WTC11 (cell line): Measurements from ENCODE around the gene HMX2. TPM values are rescaled to one million over a fixed set of nuclear protein-coding genes. Genes with fewer than 3 reads are reported as not detected.

Source experiments
- ATAC-seq: fragments of 200-7000 bp; cut with Tn5 transposase; 2 replicates; pipeline ENCODE4 v1.10.0; 2021; ENCODE audit warnings: mild to moderate bottlenecking, moderate library complexity
- CTCF ChIA-PET: fragments of 300-600 bp; sonication (Branson Sonifier 250); formaldehyde crosslinking; loops from one replicate; lab custom pipeline; 2021; ENCODE audit warnings: antibody characterized with exemption; lab: Charles Lee
- POLR2A ChIA-PET: fragments of 350-600 bp; sonication (Branson Sonifier 250); formaldehyde crosslinking; loops from one replicate; lab custom pipeline; 2021; ENCODE audit warnings: antibody characterized with exemption; lab: Charles Lee
- DNase-seq: peaks from one replicate; pipeline ENCODE4 v3.0.0; 2021; ENCODE audit warnings: low spot score
- H3K27ac Mint-ChIP-seq: 2 replicates; pipeline ENCODE4 v1.8.0; 2021; ENCODE audit warnings: mixed read lengths
- H3K27me3 Mint-ChIP-seq: 2 replicates; pipeline ENCODE4 v1.8.0; 2021; ENCODE audit warnings: low read depth, mild to moderate bottlenecking, moderate library complexity, mixed read lengths
- H3K36me3 Mint-ChIP-seq: 2 replicates; pipeline ENCODE4 v1.8.0; 2021; ENCODE audit warnings: mixed read lengths
- H3K4me1 Mint-ChIP-seq: 2 replicates; pipeline ENCODE4 v1.8.0; 2022; ENCODE audit warnings: mixed read lengths
- H3K4me3 Mint-ChIP-seq: 2 replicates; pipeline ENCODE4 v1.8.0; 2021; ENCODE audit warnings: mild to moderate bottlenecking, moderate library complexity, mixed read lengths
- H3K9me3 Mint-ChIP-seq: 2 replicates; pipeline ENCODE4 v1.8.0; 2021; ENCODE audit warnings: mixed read lengths
- AR ChIP-seq: fragments of 250-450 bp; sonication (Bioruptor Pico); IDR thresholded peaks from 2 replicates; pipeline ENCODE4 v1.9.0; 2021; ENCODE audit warnings: mild to moderate bottlenecking
- ATF6 ChIP-seq: sonication (generic); formaldehyde crosslinking; IDR thresholded peaks from 2 replicates; pipeline ENCODE4 v1.8.1; 2023; ENCODE audit warnings: mild to moderate bottlenecking, missing genetic modification reagents
- CDX4 ChIP-seq: fragments of 250-450 bp; sonication (Bioruptor Pico); IDR thresholded peaks from 2 replicates; pipeline ENCODE4 v1.9.0; 2021; ENCODE audit warnings: moderate library complexity, mild to moderate bottlenecking, inconsistent platforms, borderline replicate concordance
- CREM ChIP-seq: sonication (generic); formaldehyde crosslinking; IDR thresholded peaks from 2 replicates; pipeline ENCODE4 v1.8.1; 2022; ENCODE audit warnings: mild to moderate bottlenecking, missing genetic modification reagents, moderate library complexity
- ELF4 ChIP-seq: sonication (generic); formaldehyde crosslinking; IDR thresholded peaks from 2 replicates; pipeline ENCODE4 v1.8.1; 2022; ENCODE audit warnings: low read depth, mild to moderate bottlenecking, moderate library complexity, missing genetic modification reagents
- FOXP1 ChIP-seq: sonication (generic); formaldehyde crosslinking; IDR thresholded peaks from 2 replicates; pipeline ENCODE4 v1.8.0; 2022; ENCODE audit warnings: missing genetic modification reagents, mild to moderate bottlenecking, moderate library complexity, borderline replicate concordance
- FOXP4 ChIP-seq: sonication (generic); formaldehyde crosslinking; IDR thresholded peaks from 2 replicates; pipeline ENCODE4 v1.8.0; 2022; ENCODE audit warnings: mild to moderate bottlenecking, missing genetic modification reagents
- KAT7 ChIP-seq: sonication (generic); formaldehyde crosslinking; IDR thresholded peaks from 2 replicates; pipeline ENCODE4 v1.8.1; 2023; ENCODE audit warnings: missing genetic modification reagents, mild to moderate bottlenecking, borderline replicate concordance
- MXD4 ChIP-seq: fragments of 250-450 bp; sonication (Bioruptor Pico); IDR thresholded peaks from 2 replicates; pipeline ENCODE4 v1.8.0; 2021; ENCODE audit warnings: mild to moderate bottlenecking, moderate library complexity, borderline replicate concordance
- NFATC4 ChIP-seq: fragments of 250-450 bp; sonication (Bioruptor Pico); IDR thresholded peaks from 2 replicates; pipeline ENCODE4 v1.9.0; 2021; ENCODE audit warnings: mild to moderate bottlenecking
- NR2C2 ChIP-seq: sonication (generic); formaldehyde crosslinking; IDR thresholded peaks from 2 replicates; pipeline ENCODE4 v1.8.0; 2022; ENCODE audit warnings: mild to moderate bottlenecking, missing genetic modification reagents
- SMAD4 ChIP-seq: sonication (generic); formaldehyde crosslinking; IDR thresholded peaks from 2 replicates; pipeline ENCODE4 v1.8.0; 2022; ENCODE audit warnings: mild to moderate bottlenecking, missing genetic modification reagents
- TCF7 ChIP-seq: sonication (generic); formaldehyde crosslinking; IDR thresholded peaks from 2 replicates; pipeline ENCODE4 v1.8.0; 2022; ENCODE audit warnings: mild to moderate bottlenecking, low read depth, missing genetic modification reagents, moderate library complexity
- ZBTB21 ChIP-seq: sonication (generic); formaldehyde crosslinking; IDR thresholded peaks from 2 replicates; pipeline ENCODE4 v1.8.1; 2023; ENCODE audit warnings: mild to moderate bottlenecking, missing genetic modification reagents, borderline replicate concordance
- ZBTB43 ChIP-seq: sonication (generic); formaldehyde crosslinking; IDR thresholded peaks from 2 replicates; pipeline ENCODE4 v1.8.1; 2023; ENCODE audit warnings: mild to moderate bottlenecking, missing genetic modification reagents
- ZMAT4 ChIP-seq: fragments of 250-450 bp; sonication (Bioruptor Pico); IDR thresholded peaks from 2 replicates; pipeline ENCODE4 v1.9.0; 2021; ENCODE audit warnings: mild to moderate bottlenecking
- ZNF138 ChIP-seq: sonication (generic); formaldehyde crosslinking; conservative IDR thresholded peaks from 2 replicates; pipeline ENCODE4 v1.8.1; 2022; ENCODE audit warnings: mild to moderate bottlenecking, moderate library complexity, missing genetic modification reagents
- ZNF425 ChIP-seq: fragments of 250-450 bp; sonication (Bioruptor Pico); conservative IDR thresholded peaks from 2 replicates; pipeline ENCODE4 v1.9.0; 2021; ENCODE audit warnings: mild to moderate bottlenecking
- total RNA-seq: library from RNA; stranded (reverse); gene quantifications from 3 replicates; pipeline ENCODE4 v1.2.3, GENCODE V29; 2021

Gene HMX2
- total RNA-seq, 1 experiment from 2014 or later = 0.59 TPM

- ChIA-PET CTCF (interaction anchor here (0.5 to 1.3 kb wide), 4 partner anchors 7 to 408 kb away, joined by 3 to 4 read pairs (median 3); no protein-coding TSS in a partner anchor), POLR2A (no interaction called here)
- Mint-ChIP-seq H3K4me3 (peak overlapping the region; percentile 59), H3K36me3 (no peaks in the 10 kb centered on the region), H3K27ac (no peak overlapping the region), H3K27me3 (peaks cover 98% of the 10 kb centered on the region), H3K4me1 (peaks cover 69% of the 10 kb centered on the region), H3K9me3 (no peaks in the 10 kb centered on the region)
- DNase-seq (no peak), ATAC-seq (no peak)
- TF ChIP-seq FOXP1 (CRISPR knock-in tag) (no peak), ELF4 (no peak), AR (CRISPR knock-in tag) (no peak), CREM (no peak), NFATC4 (CRISPR knock-in tag) (no peak), SMAD4 (CRISPR knock-in tag) (no peak), TCF7 (CRISPR knock-in tag) (no peak), ZNF425 (no peak)
These were observed 872 bp upstream of the HMX2 start for GRCh38 chr10:123146894-123147634.

- peak; percentile 13 for ATAC-seq
- DNase-seq = peak; percentile 62
- ChIA-PET CTCF (interaction anchor here (1.1 to 6.1 kb wide), 5 partner anchors 9 to 232 kb away, joined by 3 to 43 read pairs (median 4); no protein-coding TSS in a partner anchor), POLR2A (interaction anchor here (0.7 kb wide), 1 partner anchor 9 kb away, joined by 3 read pairs; no protein-coding TSS in a partner anchor)
- peak overlapping the region; percentile 62 for H3K4me3 Mint-ChIP-seq
- H3K9me3 Mint-ChIP-seq = no peaks in the 10 kb centered on the region
- no peaks in the 10 kb centered on the region for H3K36me3 Mint-ChIP-seq
- peaks cover 72% of the 10 kb centered on the region for H3K4me1 Mint-ChIP-seq
- H3K27ac Mint-ChIP-seq = no peak overlapping the region
- H3K27me3 Mint-ChIP-seq = peaks cover 88% of the 10 kb centered on the region
- no peak for TF ChIP-seq ATF6
- TF ChIP-seq ZMAT4 (CRISPR knock-in tag) = no peak
- 0 out of 2 replicates have a peak, but pooled peaks have one; percentile 4 for TF ChIP-seq KAT7 (CRISPR knock-in tag)
- peak; percentile 41; the same call in 1 of the 2 replicates for TF ChIP-seq NR2C2 (CRISPR knock-in tag)
- TF ChIP-seq ZBTB21 (CRISPR knock-in tag) = no peak
- no peak for TF ChIP-seq MXD4 (CRISPR knock-in tag)
- peak; percentile 60; the same call in 1 of the 2 replicates for TF ChIP-seq ZBTB43 (CRISPR knock-in tag)
- no peak for TF ChIP-seq ZNF138
- TF ChIP-seq FOXP4 (CRISPR knock-in tag) = peak; percentile 15; the same call in 1 of the 2 replicates
- no peak for TF ChIP-seq CDX4 (CRISPR knock-in tag)
These were observed 652 bp downstream of the HMX2 start for GRCh38 chr10:123148414-123149161.
